HepG2 (cell line): ENCODE measurements around the gene DSCAML1. TPM values are rescaled to one million over a fixed set of nuclear protein-coding genes. Genes with fewer than 3 reads are reported as not detected.

Experiments used
- ARID5B ChIP-seq: IDR thresholded peaks from 2 replicates; pipeline ENCODE4 v1.4.0; 2020; ENCODE audit warnings: mild to moderate bottlenecking, missing genetic modification reagents
- ZBTB40 ChIP-seq, 2 experiments: fragments of 450-650 bp in 1 of 2; sonication (generic) in 1 of 2; formaldehyde crosslinking in 1 of 2; IDR thresholded peaks; 2 replicates each; pipeline versions ENCODE4 v1.6.1 to v1.8.0; 2016 to 2022; ENCODE audit warnings: antibody characterized with exemption in 1 of 2, mild to moderate bottlenecking in 1 of 2, missing genetic modification reagents in 1 of 2
- ZNF276 ChIP-seq: sonication (generic); formaldehyde crosslinking; IDR thresholded peaks from 2 replicates; pipeline ENCODE4 v1.4.0; 2020; ENCODE audit warnings: mild to moderate bottlenecking, low read depth, missing genetic modification reagents
- ZNF614 ChIP-seq: IDR thresholded peaks from 2 replicates; pipeline ENCODE4 v1.6.1; 2018; ENCODE audit warnings: missing biosample characterization, missing genetic modification reagents, inconsistent platforms, borderline replicate concordance
- polyA plus RNA-seq, 8 experiments: library from polyadenylated mRNA; depleted of rRNA in 3 of 8; stranded (reverse) in 7 of 8; unstranded in 1 of 8; fragments of >200 nt; fragmentation: Illumina TruSeq in 4 of 8; extraction: Trizol in 4 of 8; gene quantifications; 2 replicates each; pipeline versions ENCODE4 v1.2.1 to v1.2.3, GENCODE V29; 2011 to 2016; ENCODE audit warnings: low read depth in 4 of 8, missing spikeins in 1 of 8, mixed read lengths in 1 of 8; ENCODE audit not compliant: insufficient read depth in 1 of 8
- total RNA-seq, 5 experiments: library from RNA; depleted of rRNA; stranded (reverse); fragments of >200 nt; fragmentation: Illumina TruSeq; extraction: Trizol; gene quantifications; 2 replicates each; pipeline ENCODE4 v1.2.3, GENCODE V29; 2016; ENCODE audit warnings: low read depth in 1 of 5

Gene DSCAML1
- total and polyA plus RNA-seq, 2 of the 13 experiments (the other 11 are each of a cell fraction or from before 2014, with no cell fraction given): 0.29 to 0.40 TPM

GRCh38 chr11:117442049-117442868 is 354.8 kb downstream of the DSCAML1 start (continued):
- TF ChIP-seq ZBTB40 (IDR thresholded peaks at IDR 0.05): 0 out of 2 replicates have a peak, but pooled peaks have one; percentile 13
- TF ChIP-seq ZBTB40 (CRISPR knock-in tag; IDR thresholded peaks at IDR 0.05): no peak
- TF ChIP-seq ZNF276 (CRISPR knock-in tag): no peak
- TF ChIP-seq ZNF614 (CRISPR knock-in tag): no peak
- TF ChIP-seq ARID5B (CRISPR knock-in tag): no peak
